ENCODE results near the gene WDR18.

GRCh38 chr19:939922-940321 is 44.2 kb upstream of the WDR18 start:
- TF ChIP-seq CTCF (conservative IDR thresholded peaks at IDR 0.05 in 1 of 2, IDR thresholded peaks at IDR 0.05 in 1 of 2; ENCODE audit: low read depth in 1 of 2, low read length in 2 of 2): no peak
- no peak for TF ChIP-seq EZH2 (IDR thresholded peaks at IDR 0.05; ENCODE audit: low read length, missing control alignments)

Measured in fibroblast of lung (primary cell).